ENCODE results near the gene ACOT7.

GRCh38 chr1:6288665-6289064, 104.9 kb downstream of the ACOT7 start:
- TF ChIP-seq CTCF (IDR thresholded peaks at IDR 0.05; ENCODE audit: borderline replicate concordance, extremely low read depth, low read length, poor library complexity, severe bottlenecking) (no peak), EZH2 (IDR thresholded peaks at IDR 0.05; ENCODE audit: borderline replicate concordance, low read depth, low read length, severe bottlenecking) (no peak)
